ENCODE data around the gene OPCML.

- TF ChIP-seq CTCF (IDR thresholded peaks at IDR 0.05) (no peak), POLR2A (IDR thresholded peaks at IDR 0.05) (no peak)
Measured at GRCh38 chr11:132817387-132817786, 714.9 kb downstream of the OPCML start.
